CD14-positive monocyte (primary cell): ENCODE results near the gene PHAF1. TPM values are rescaled to one million over a fixed set of nuclear protein-coding genes. Genes with fewer than 3 reads are reported as not detected.

ENCODE experiments used
- DNase-seq, 3 donors: peaks; one replicate each; pipeline ENCODE4 v3.0.0-alpha.2; 2011 to 2022
- H2AFZ ChIP-seq: 2 replicates; pipeline ENCODE4 v1.6.0; 2012; ENCODE audit warnings: mild to moderate bottlenecking, low read depth, low read length, inconsistent platforms; ENCODE audit not compliant: insufficient read depth, poor library complexity, severe bottlenecking
- H3K27ac ChIP-seq, 2 donors: 1 replicate in 1 of 2; 2 replicates in 1 of 2; pipeline ENCODE4 v1.5.1; 2012 to 2013; ENCODE audit warnings: low read length in 2 of 2, control low read depth in 1 of 2, inconsistent platforms in 1 of 2, low read depth in 1 of 2, mild to moderate bottlenecking in 1 of 2
- H3K27me3 ChIP-seq, 2 donors: one replicate each; pipeline versions ENCODE4 v1.6.0 to v1.6.1; 2011 to 2013; ENCODE audit warnings: low read length in 2 of 2; ENCODE audit not compliant: control insufficient read depth in 2 of 2, insufficient read depth in 2 of 2
- H3K36me3 ChIP-seq, 2 donors: replicated peaks in 1 of 2; 1 replicate in 1 of 2; 2 replicates in 1 of 2; pipeline versions ENCODE4 v1.5.1 to v1.6.1; 2012 to 2013; ENCODE audit warnings: low read length in 2 of 2, control low read depth in 1 of 2, inconsistent platforms in 1 of 2, mild to moderate bottlenecking in 1 of 2; ENCODE audit not compliant: insufficient read depth in 2 of 2, control insufficient read depth in 1 of 2
- H3K4me1 ChIP-seq, 2 donors: 1 replicate in 1 of 2; 2 replicates in 1 of 2; pipeline versions ENCODE4 v1.5.1 to v1.6.1; 2012 to 2013; ENCODE audit warnings: low read length in 2 of 2, control low read depth in 1 of 2, inconsistent platforms in 1 of 2, mild to moderate bottlenecking in 1 of 2, moderate library complexity in 1 of 2; ENCODE audit not compliant: insufficient read depth in 2 of 2, control insufficient read depth in 1 of 2
- H3K4me2 ChIP-seq: replicated peaks from 2 replicates; pipeline ENCODE3; 2012; ENCODE audit warnings: low read length, moderate library complexity, mild to moderate bottlenecking; ENCODE audit not compliant: poor library complexity, severe bottlenecking; ENCODE audit errors: extremely low read depth
- H3K4me3 ChIP-seq, 3 experiments: fragments of 200-600 bp in 1 of 3; sonication (generic) in 1 of 3; replicated peaks in 1 of 3; 1 replicate in 2 of 3; 2 replicates in 1 of 3; pipeline ENCODE4 v1.5.1; 2011 to 2013; ENCODE audit warnings: low read length in 3 of 3, mild to moderate bottlenecking in 3 of 3, control low read depth in 2 of 3, low read depth in 2 of 3, inconsistent platforms in 1 of 3, moderate library complexity in 1 of 3
- H3K79me2 ChIP-seq: 2 replicates; pipeline ENCODE4 v1.6.0; 2012; ENCODE audit warnings: mild to moderate bottlenecking, control low read depth, inconsistent platforms, low read length, moderate library complexity; ENCODE audit not compliant: insufficient read depth
- H3K9ac ChIP-seq: 2 replicates; pipeline ENCODE4 v1.6.0; 2017; ENCODE audit warnings: low read length, mild to moderate bottlenecking; ENCODE audit not compliant: insufficient read depth, poor library complexity, severe bottlenecking
- H3K9me3 ChIP-seq, 2 donors: replicated peaks in 1 of 2; 1 replicate in 1 of 2; 2 replicates in 1 of 2; pipeline versions ENCODE4 v1.5.1 to v1.6.1; 2012 to 2013; ENCODE audit warnings: low read length in 2 of 2, control low read depth in 1 of 2; ENCODE audit not compliant: control insufficient read depth in 1 of 2, insufficient read depth in 1 of 2
- H4K20me1 ChIP-seq: 2 replicates; pipeline ENCODE4 v1.6.0; 2012; ENCODE audit warnings: mild to moderate bottlenecking, low read length, control low read depth, moderate library complexity; ENCODE audit not compliant: insufficient read depth
- H3K27ac Mint-ChIP-seq, 7 donors: one replicate each; pipeline ENCODE4 v1.8.0; 2020; ENCODE audit warnings: mild to moderate bottlenecking in 7 of 7, mixed read lengths in 7 of 7, moderate library complexity in 6 of 7, inconsistent platforms in 2 of 7
- H3K27me3 Mint-ChIP-seq, 3 donors: one replicate each; pipeline ENCODE4 v1.8.0; 2021 to 2022; ENCODE audit warnings: low read depth in 3 of 3, mild to moderate bottlenecking in 3 of 3, mixed read lengths in 3 of 3, moderate library complexity in 3 of 3, inconsistent platforms in 1 of 3
- H3K36me3 Mint-ChIP-seq, 2 donors: one replicate each; pipeline ENCODE4 v1.8.0; 2020; ENCODE audit warnings: mixed read lengths in 2 of 2, inconsistent platforms in 1 of 2, mild to moderate bottlenecking in 1 of 2
- H3K4me1 Mint-ChIP-seq: one replicate; pipeline ENCODE4 v1.8.0; 2020; ENCODE audit warnings: mild to moderate bottlenecking, mixed read lengths
- H3K4me3 Mint-ChIP-seq, 2 donors: one replicate each; pipeline ENCODE4 v1.8.0; 2020; ENCODE audit warnings: mild to moderate bottlenecking in 2 of 2, mixed read lengths in 2 of 2, moderate library complexity in 1 of 2
- H3K9me3 Mint-ChIP-seq, 7 donors: one replicate each; pipeline ENCODE4 v1.8.0; 2020 to 2022; ENCODE audit warnings: mixed read lengths in 7 of 7, mild to moderate bottlenecking in 6 of 7, moderate library complexity in 6 of 7, inconsistent platforms in 2 of 7
- WGBS: methylation state at CpG from one replicate; pipeline ENCODE4 v1.1.5; 2013; ENCODE audit warnings: missing lambda C conversion rate; ENCODE audit not compliant: insufficient coverage; 5-methylcytosine and 5-hydroxymethylcytosine counted together
- intact Hi-C, 2 donors: fragments of 100-400 bp; cut with micrococcal nuclease; formaldehyde crosslinking; loops; one replicate each; pipeline versions ENCODE4 v1.15.0 to v1.15.1; 2023
- polyA plus RNA-seq, 3 donors: library from polyadenylated mRNA; depleted of rRNA in 1 of 3; unstranded in 2 of 3; stranded (reverse) in 1 of 3; fragments of 300-500 nt in 2 of 3; fragments of >200 nt in 1 of 3; fragmentation: Illumina TruSeq in 2 of 3; gene quantifications; 1 replicate in 2 of 3; 2 replicates in 1 of 3; pipeline ENCODE4 v1.2.3, GENCODE V29; 2012 to 2021
- TF ChIP-seq, protein P1 (sequence below): fragments of 200-600 bp; IDR thresholded peaks from one replicate; pipeline ENCODE4 v1.8.0; 2022; ENCODE audit warnings: antibody characterized with exemption, mild to moderate bottlenecking

PHAF1 gene
- polyA plus RNA-seq, 3 donors = 18.8 to 68.2 (median 26.5) TPM

DNA sequence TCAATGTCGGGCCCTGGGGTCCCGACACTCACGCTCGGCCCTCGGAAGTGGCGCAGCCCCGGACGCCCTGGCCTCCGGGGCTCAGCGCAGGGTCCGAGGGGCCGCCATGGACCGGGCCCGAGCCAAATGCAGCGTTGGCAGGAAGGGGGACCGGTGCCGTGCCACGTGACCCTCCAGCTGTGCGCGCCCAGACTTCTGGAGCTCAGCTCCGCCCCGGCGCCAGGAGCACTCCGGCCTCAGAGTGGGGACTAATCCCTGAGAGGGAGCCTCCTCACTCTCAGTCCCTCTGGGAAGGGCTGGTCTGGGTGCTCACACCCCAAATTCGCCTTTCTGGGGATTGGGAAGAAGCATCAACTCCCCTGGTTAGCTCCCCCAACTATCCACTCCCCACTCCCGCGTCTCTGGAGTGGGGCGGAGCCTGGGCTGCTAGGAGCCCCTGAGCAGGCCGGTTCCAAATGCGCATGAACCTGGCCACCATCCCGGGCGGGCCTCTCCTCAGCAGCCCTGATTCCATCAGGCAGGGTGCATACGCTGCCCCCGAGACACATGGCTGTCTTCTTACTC is 41.2 kb downstream of the PHAF1 start, which contains the start of gene B3GNT9:
TSS of gene B3GNT9 (minus strand) at position 166 of the 564 bp plus-strand sequence. CDS start 513 bp downstream, outside the sequence.
- Histone ChIP-seq H3K4me3 (peak within 1 kb of the TSS in 1 of 3 experiments; percentile 63), H3K9ac (no peak within 1 kb of the TSS), H3K27ac (no peak within 1 kb of the TSS), H3K27me3 (peaks cover 13 to 61% of the 10 kb centered on the region in 2 donors), H3K79me2 (no peaks in the 10 kb centered on the region), H3K4me2 (peak within 1 kb of the TSS; percentile 66), H3K36me3 (peaks cover 30 to 33% of the 10 kb centered on the region in 2 donors), H3K4me1 (peaks cover 15 to 30% of the 10 kb centered on the region in 2 donors), H2AFZ (peak within 1 kb of the TSS; percentile 17), H3K9me3 (peaks cover 9 to 18% of the 10 kb centered on the region in 2 donors), H4K20me1 (peaks cover 86% of the 10 kb centered on the region)
- Mint-ChIP-seq H3K27me3 (peaks cover 45 to 71% (median 58%) of the 10 kb centered on the region in 3 donors), H3K9me3 (peaks cover 7 to 22% (median 12%) of the 10 kb centered on the region in 7 donors), H3K4me1 (peaks cover 18% of the 10 kb centered on the region), H3K4me3 (peak within 1 kb of the TSS; percentile 27 to 77), H3K36me3 (peaks cover 36 to 39% of the 10 kb centered on the region in 2 donors), H3K27ac (no peak within 1 kb of the TSS)
- intact Hi-C loops = no loop called here
- 2% methylated on average over 33 of the region's 34 CpGs for WGBS
- DNase-seq = no peak
- TF ChIP-seq, protein P1, sequence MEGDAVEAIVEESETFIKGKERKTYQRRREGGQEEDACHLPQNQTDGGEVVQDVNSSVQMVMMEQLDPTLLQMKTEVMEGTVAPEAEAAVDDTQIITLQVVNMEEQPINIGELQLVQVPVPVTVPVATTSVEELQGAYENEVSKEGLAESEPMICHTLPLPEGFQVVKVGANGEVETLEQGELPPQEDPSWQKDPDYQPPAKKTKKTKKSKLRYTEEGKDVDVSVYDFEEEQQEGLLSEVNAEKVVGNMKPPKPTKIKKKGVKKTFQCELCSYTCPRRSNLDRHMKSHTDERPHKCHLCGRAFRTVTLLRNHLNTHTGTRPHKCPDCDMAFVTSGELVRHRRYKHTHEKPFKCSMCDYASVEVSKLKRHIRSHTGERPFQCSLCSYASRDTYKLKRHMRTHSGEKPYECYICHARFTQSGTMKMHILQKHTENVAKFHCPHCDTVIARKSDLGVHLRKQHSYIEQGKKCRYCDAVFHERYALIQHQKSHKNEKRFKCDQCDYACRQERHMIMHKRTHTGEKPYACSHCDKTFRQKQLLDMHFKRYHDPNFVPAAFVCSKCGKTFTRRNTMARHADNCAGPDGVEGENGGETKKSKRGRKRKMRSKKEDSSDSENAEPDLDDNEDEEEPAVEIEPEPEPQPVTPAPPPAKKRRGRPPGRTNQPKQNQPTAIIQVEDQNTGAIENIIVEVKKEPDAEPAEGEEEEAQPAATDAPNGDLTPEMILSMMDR = no peak

DNA sequence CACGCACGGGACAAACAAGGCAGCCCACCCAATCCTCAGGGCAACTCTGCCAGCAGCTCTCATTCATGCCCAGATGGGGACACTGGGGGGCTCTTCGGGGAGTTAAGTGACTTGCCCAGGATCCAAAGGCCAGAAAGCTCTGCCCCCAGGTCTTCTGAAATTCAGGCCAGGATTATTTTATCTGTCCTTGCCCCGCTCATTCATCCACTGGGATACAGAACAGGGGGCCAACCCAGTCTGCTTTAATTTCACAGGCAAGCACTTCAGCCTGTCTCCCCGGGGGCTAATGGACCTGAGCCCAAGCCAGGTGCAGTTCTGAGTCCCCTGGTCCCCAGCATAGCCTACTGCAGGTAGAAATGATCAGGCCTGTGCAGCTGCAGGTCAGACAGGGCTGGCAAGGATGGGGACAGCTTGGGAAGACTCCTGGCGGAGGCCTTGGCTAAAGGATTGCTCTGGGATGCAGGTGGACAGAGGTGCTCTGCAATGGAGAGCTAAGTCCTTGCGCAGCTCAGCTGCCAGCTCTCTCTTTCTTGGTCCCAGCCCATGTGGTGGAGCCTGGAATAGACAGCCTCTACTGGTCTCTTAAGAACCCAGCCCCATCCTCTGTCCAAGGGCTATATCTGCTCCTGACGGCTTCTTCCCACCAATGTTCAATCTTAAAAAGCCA is 41.8 kb downstream of the PHAF1 start:
- no peak overlapping the region for H3K27ac Mint-ChIP-seq
- Histone ChIP-seq H3K4me2 (peak overlapping the region; percentile 66), H3K9ac (no peak overlapping the region), H4K20me1 (peaks cover 86% of the 10 kb centered on the region), H3K27me3 (peaks cover 13 to 65% of the 10 kb centered on the region in 2 donors), H3K4me3 (no peak overlapping the region), H3K36me3 (peaks cover 24 to 27% of the 10 kb centered on the region in 2 donors), H3K79me2 (no peaks in the 10 kb centered on the region), H3K27ac (no peak overlapping the region), H3K4me1 (peaks cover 15 to 30% of the 10 kb centered on the region in 2 donors), H3K9me3 (peaks cover 9 to 18% of the 10 kb centered on the region in 2 donors), H2AFZ (no peak overlapping the region)
- no peak for DNase-seq
- H3K4me1 Mint-ChIP-seq = peaks cover 24% of the 10 kb centered on the region
- H3K27me3 Mint-ChIP-seq = peaks cover 52 to 77% (median 65%) of the 10 kb centered on the region in 3 donors
- TF ChIP-seq, protein P1 = no peak
- peak overlapping the region in 1 of 2 donors; percentile 77 for H3K4me3 Mint-ChIP-seq
- peaks cover 7 to 22% (median 12%) of the 10 kb centered on the region in 7 donors for H3K9me3 Mint-ChIP-seq
- 70% methylated on average over 7 of the region's 8 CpGs for WGBS
- intact Hi-C loops = no loop called here
- H3K36me3 Mint-ChIP-seq = peaks cover 33 to 35% of the 10 kb centered on the region in 2 donors
